GM19397 (cell line): ENCODE results near the gene LILRA1.
"Not testable (repeated sequence)": the region's sequence is repeated elsewhere in the genome, so short reads cannot be mapped to it uniquely, and the experiment has no call there.

Experiments used
- ATAC-seq: cut with Tn5 transposase; IDR thresholded peaks from one replicate; pipeline ENCODE4 v1.9.1; 2021; ENCODE audit warnings: mild to moderate bottlenecking, moderate library complexity; ENCODE audit not compliant: unreplicated experiment

Gene LILRA1

DNA sequence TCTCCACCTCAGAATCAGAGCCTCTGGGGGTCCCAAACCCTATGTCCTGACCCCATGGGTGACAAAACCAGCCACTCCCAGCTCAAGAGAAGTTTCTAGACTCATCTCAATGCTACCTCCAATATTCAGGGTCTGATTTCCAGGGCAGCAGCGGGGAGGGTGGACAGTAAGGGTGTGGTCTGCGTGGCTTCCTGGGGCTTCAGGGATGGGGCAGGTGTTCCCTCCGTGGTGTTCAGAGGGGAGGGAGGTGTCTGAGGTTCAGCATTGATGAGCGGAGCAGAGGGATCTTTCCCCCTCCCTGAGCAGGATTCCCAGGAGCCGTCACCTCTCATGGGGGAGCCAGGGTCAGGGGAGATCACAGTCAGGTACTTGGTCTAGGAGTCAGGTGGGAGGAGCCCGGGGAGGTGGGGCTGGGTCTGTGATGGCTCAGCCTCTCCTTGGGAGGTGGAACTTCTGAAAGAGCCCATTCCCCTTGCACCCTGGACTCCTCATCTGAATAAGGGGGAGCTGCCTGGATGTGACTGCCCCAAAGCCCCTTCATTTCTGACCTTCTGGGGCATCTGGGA lies 16.9 kb upstream of the LILRA1 start:
- ATAC-seq, result no peak

DNA sequence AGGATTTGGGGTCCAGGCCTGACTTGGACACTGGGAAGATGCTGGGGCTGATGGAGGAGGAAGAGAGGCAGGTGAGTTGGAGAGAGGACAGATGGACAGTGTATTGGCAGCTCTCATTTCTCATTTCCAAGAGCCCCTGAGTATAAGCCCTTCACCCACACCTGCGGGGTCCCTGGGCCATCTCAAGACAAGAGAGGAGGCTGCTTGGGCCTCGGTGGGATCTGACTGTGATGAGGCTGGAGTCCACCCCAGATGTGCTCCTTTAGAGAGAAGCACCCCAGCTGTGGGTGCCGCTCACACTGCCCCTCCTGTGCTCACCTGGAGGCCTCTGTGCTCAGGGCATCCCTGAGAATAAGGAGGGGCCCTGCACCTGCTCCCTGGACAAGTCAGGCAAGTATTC lies 16.1 kb upstream of the LILRA1 start:
- ATAC-seq, result no peak

DNA sequence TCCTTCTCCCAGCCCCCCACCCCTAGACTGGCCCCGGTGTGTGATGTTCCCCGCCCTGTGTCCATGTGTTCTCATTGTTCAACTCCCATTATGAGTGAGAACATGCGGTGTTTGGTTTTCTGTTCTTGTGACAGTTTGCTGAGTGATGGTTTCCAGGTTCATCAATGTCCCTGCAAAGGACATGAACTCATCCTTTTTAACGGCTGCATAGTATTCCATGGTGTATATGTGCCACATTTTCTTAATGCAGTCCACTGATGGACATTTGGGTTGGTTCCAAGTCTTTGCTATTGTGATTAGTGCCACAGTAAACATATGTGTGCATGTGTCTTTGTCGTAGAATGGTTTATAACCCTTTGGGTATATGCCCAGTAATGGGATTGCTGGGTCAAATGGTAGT lies 15.2 kb upstream of the LILRA1 start:
- ATAC-seq, result not testable (repeated sequence)

DNA sequence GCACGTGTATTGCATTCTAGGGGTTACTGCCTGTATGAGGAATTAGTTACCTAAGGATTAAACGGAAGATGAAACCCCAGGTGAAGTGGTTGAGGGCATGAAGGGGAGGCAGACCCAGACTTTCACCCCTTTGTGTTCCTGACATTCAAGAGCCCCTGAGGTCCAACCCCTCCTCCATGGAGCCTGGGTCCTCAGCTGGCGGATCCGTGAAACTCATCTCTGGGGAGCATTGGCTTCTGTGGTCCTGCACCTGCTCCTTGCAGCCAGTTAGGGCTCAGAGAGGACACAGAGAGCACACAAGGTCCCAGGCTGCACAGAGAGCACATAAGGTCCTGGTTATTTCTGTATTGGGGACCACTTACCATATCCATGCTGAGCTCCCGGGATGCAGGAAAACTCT lies 7.0 kb upstream of the LILRA1 start:
- no peak for ATAC-seq

DNA sequence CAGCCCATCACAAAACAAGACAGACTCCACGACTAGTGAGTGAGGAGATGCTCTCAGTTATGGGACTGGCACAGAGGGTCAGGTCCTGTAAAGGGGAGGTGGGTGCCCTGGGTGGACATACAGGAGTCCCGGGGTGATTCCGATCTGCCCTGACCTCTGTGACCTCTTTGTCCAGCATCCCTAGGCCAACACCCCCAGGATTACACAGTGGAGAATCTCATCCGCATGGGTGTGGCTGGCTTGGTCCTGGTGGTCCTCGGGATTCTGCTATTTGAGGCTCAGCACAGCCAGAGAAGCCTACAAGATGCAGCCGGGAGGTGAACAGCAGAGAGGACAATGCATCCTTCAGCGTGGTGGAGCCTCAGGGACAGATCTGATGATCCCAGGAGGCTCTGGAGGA lies 6.4 kb upstream of the LILRA1 start:
- ATAC-seq, result no peak

DNA sequence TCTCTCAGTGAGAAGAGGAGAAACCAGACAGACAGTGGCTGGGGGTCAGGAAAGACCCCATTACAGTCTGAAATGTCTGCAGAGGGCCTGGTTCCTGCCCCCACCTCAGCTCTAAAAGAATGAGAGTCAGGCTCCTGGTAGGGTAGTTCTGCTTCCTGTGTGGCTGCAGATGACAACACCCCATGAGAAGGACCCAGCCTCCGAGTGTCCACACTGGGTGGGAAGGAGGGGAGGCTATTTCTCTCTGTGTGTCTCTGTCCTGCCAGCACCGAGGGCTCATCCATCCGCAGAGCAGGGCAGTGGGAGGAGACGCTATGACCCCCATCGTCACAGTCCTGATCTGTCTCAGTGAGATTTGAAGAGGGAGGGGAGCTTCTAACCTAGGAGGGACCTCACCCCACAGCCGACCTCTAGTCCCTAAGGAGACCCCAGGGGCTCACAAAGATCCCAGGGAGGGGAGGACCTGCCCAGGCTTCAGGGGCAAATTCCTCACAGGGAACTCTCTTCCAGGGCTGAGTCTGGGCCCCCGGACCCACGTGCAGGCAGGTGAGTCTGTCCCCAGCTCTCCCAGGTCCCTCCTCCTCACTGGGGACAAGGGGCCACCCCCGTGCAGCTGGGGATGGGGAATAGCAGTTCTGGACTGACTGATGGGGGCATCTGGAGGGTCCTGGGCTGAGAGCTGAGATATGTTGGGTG lies 647 bp downstream of the LILRA1 start:
- ATAC-seq, result not testable (repeated sequence)

DNA sequence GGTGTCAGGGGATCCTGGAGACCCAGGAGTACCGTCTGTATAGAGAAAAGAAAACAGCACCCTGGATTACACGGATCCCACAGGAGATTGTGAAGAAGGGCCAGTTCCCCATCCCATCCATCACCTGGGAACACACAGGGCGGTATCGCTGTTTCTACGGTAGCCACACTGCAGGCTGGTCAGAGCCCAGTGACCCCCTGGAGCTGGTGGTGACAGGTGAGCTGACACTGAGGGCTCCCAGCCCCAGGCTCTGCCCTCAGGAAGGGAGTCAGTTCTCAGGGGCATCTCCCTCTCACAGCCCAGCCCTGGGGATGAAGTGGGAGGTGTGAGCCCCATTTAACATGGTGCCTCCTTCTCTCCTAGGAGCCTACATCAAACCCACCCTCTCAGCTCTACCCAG lies 1.3 kb downstream of the LILRA1 start:
- no peak for ATAC-seq

DNA sequence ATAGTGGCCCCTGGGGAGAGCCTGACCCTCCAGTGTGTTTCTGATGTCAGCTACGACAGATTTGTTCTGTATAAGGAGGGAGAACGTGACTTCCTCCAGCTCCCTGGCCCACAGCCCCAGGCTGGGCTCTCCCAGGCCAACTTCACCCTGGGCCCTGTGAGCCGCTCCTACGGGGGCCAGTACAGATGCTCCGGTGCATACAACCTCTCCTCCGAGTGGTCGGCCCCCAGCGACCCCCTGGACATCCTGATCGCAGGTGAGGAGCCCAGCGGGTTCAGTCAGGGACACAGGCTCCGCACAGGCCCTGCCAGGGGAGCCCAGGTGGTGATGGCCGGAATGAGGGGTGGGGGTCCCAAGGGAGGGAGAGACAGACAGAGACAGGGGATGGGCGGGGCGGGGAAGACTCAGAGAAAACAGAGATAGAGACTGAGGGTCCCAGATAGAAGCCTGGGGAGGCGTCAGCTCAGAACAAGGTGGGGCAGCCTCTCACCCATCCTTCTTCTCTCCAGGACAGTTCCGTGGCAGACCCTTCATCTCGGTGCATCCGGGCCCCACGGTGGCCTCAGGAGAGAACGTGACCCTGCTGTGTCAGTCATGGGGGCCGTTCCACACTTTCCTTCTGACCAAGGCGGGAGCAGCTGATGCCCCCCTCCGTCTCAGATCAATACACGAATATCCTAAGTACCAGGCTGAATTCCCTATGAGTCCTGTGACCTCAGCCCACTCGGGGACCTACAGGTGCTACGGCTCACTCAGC lies 2.4 kb downstream of the LILRA1 start:
- not testable (repeated sequence) for ATAC-seq

DNA sequence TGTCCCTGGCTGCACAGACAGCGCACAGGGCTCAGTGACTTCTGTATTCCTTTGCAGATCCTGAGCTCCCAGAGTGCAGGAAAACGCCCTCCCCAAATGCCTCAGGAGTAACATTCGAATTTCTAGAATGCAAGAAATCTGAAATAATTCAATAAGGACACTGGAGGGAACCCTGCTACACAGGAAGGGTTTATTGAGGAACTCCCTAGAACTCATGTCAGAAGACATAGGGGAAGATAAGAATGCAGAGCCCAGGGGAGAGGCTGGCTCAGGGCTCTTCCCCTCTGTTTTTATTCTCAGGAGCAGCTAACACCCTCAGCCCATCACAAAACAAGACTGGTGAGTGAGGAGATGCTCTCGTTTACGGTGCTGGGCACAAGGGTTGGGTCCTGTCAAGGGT lies 6.8 kb downstream of the LILRA1 start:
- ATAC-seq, result no peak

DNA sequence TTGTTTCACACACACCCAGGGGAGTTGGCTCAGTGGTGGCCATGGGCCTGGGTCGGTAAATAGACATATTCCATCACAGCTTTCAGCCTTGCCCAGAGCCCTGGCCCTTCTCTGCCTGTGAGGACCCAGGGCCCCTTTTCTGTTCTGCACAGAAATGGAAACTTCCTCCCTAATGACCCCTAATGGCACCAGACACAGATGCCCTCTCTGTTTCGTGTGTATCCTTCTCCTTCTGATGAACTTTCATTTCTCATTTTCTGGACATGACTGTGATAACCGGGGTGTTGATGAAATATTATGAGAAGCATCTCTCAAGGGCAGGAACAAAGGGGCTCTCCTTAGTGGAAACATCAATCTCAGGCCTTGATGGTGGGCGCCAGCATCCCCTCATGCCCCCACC lies 12.8 kb downstream of the LILRA1 start:
- no peak for ATAC-seq

DNA sequence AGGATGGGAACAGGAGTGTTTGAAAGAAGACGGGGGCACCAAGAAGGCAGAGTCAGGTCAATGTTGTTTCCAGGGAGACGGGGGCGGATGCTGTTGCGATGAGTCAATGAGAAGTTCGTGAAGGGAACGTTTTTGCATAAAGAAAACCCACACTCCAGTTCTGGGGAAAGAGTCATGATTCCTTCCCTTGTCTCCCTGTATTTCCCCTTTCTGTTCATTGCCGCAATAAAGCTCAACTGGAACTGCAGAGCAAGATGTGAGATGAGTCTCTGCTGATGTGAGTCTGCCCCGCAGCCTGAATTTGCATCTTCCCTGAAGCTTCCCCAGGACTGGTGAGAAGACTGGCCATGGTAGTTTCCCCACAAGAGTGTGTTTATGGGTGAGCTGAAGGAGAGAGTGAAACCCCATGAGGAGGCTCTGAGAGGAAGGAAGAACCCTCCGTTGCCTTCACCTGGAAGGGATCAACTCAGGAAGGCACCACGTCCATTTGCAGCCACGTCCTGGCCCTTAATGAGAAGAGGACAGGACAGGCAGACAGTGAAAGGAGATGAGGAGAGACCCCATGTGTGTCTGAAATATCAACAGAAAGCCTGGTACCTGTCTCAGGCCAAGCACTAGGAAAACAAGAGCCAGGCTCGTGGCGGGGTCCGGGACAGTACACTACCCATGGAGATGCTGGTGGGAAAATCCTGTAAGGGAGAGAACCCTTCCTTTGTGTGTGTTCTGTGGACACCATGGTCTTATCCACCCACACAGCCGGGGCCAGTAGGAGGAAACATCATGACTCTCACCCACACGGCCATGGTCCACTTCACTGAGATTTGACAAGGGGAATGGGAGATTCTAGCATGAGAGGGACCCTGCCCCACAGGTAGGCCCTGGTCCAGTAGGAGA lies 13.7 kb downstream of the LILRA1 start:
- no peak for ATAC-seq

DNA sequence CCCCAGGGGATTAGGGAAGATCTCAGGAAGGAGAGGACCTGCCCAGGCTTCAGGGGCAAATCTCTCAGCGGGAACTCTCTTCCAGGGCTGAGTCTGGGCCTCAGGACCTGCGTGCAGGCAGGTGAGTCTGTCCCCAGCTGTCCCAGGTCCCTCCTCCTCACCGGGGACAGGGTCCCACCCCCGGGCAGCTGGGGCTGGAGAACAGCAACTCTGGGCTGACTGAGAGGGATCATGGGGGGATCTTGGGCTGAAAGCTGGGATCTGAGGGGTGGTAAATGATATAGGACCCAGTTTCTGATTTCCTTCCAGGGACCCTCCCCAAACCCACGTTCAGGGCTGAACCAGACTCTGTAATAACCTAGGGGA lies 14.3 kb downstream of the LILRA1 start:
- no peak for ATAC-seq

DNA sequence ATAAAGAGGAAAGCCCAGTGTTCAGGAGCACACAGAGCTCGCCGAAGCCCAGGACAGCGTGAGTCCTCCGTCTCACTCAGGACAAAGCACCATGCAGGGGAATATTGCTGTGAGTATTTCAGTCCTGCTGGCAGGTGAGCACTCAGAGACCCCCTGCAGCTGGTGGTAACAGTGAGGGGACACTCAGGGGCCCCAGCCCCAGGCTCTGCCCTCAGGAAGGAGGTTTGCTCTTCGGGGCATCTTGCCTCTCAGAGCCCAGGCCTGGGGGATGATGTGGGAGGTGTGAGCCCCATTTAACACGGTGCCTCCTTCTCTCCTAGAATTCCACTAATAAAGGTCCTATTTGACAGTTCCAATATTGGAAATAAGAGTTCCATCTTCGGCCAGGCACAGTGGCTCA lies 14.8 kb downstream of the LILRA1 start:
- ATAC-seq, result no peak

DNA sequence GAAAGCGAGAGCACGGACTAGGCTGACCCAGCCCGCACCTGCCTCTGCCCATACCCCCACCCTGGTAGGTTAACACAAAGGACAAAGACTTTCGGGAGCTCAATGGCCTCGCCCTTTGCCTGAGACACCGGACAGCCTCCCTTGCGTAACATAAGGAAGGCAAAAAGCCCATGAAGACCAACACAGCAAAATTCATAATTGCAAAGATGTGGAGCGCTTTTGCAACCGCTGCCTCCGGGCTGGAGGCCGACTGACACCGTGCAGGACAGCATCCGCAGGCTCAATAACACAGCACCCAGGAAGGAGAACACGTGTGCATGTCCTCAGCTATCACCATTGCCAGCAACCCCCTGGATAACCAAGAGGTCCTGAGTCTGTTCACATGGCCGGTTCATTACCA lies 15.4 kb downstream of the LILRA1 start:
- no peak for ATAC-seq

DNA sequence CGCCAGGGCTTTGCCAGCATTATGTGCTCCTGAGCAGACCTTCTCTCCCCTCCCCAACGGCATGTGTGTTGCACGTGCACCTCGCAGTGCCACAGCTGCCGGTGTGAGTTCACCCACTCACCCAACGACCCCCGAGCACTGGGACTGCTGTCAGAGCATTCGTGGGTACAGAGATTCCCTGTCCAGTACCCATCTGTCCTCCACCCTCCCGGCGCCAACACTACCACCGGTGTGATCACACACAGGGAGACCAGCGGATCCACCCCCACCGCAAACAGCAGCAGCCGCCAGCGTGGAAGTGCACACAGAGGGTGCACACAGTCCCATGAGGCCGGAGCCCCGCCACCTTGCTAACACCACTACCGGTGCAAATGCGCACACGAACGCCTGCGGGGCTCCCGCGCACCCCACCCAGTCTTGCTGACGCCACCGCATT lies 15.9 kb downstream of the LILRA1 start:
- no peak for ATAC-seq

DNA sequence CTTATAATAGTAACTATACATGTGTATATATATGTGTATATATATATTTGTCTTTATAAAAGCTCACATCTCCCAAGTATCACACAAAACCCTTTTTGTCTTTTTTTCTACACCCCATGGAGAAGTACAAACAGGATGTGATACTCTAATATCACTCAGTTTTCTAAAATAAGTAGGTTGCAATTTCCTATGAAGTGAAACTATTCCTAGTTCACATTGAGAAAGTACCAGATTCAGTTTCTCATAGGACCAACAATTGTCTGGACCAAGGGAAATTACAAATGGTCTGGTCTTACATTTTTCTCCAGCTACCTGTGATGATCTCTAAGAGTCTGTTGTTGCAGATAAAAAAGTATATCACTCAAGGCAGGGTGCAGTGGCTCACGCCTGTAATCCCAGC lies 19.0 kb downstream of the LILRA1 start:
- ATAC-seq, result no peak

DNA sequence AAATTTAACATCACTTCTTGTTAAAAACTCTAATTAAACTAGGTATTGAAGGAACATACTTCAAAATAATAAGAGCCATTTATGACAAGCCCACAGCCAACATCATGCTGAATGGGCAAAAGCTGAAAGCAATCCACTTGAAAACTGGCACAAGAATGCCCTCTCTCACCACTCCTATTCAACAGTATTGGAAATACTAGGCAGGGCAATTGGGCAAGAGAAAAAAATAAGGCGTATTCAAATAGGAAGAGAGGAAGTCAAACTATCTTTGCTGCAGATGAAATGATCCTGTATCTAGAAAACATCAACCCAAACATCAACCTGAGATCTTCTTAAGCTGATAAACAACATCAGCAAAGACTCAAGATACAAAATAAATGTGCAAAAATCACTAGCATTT lies 21.3 kb downstream of the LILRA1 start:
- ATAC-seq, result no peak

DNA sequence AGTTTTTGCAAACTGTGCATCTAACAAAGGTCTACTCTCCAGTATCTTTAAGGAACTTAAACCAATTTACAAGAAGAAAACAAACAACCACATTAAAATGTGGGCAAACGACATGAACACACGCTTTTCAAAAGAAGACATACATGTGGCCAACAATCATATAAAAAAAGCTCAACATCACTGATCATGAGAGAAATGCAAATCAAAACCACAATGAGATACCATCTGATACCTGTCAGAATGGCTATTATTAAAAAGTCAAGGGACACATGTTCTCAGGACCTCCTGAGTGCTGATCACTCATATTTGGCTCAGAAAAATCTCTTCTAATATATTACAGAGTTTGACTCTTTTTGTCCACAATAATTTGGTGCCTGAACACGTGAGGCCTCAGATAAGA lies 22.6 kb downstream of the LILRA1 start:
- ATAC-seq, result peak; percentile 36

DNA sequence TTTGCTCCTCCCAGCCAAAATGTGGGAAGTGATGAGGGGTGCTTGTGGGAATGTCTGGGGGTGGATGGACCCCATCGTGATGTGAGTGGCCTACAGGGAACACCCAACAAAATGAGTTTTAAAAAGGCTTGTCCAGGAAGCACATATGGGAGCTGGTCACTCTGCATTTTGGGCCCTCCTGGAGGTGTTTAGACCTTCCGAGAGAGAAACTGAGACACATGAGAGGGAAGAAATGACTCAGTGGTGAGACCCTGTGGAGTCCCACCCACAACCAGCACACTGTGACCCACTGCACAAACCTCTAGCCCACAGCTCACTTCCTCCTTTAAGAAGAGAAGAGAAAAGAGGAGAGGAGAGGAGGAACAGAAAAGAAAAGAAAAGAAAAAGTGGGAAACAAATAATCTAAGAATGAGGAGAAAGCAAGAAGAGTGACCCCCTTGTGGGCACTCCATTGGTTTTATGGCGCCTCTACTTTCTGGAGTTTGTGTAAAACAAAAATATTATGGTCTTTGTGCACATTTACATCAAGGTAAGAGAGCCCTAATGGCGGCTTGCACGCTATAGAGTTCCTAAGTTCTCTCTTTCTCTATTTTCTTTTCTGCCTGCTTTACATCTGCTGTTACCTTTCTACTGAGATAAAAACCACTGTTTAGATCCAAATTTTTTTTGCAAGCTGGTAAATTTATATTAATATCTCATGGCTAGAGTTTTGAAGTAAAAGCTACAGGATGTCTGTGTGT lies 23.6 kb downstream of the LILRA1 start:
- peak; percentile 79 for ATAC-seq

DNA sequence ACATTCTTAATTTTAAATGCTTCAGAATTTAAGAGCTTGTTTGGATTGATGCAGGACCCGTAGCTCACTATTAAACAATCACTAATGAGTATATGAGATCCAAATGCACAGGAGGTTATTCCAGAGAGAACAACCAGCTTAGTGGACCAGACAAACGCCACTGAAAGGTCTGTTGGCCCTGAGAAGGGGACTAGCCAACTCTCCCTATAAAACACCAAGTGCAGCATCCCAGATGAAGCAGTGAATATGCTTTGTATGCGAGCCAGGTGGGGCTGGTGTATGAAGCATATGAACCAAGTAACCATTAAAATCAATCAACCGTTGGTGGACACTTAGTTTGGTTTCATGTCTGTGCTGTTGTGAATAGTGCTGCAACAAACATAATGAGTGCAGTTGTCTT lies 27.0 kb downstream of the LILRA1 start:
- no peak for ATAC-seq

DNA sequence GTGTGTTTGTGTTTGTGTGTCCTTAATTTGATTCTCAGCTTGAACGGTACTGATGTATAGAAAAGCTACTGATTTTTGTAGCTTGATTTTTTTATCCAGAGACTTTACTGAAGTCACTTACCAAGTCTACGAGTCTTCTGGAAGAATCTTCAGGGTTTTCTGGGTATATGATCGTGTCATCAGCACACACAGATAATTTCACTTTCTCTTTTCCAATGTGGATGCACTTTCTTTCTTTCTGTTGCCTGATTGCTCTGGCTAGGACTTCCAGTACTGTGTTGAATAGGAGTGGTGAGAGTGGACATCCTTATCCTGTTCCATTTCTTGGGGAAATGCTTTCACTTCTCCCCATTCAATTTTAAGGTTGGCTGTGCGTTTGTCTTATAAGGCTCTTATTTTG lies 29.0 kb downstream of the LILRA1 start:
- no peak for ATAC-seq
